ENCODE measurements around the gene TMEM203.
A peak's percentile ranks its signal among the peaks of the same experiment; 100 is the strongest.

Gene TMEM203

DNA sequence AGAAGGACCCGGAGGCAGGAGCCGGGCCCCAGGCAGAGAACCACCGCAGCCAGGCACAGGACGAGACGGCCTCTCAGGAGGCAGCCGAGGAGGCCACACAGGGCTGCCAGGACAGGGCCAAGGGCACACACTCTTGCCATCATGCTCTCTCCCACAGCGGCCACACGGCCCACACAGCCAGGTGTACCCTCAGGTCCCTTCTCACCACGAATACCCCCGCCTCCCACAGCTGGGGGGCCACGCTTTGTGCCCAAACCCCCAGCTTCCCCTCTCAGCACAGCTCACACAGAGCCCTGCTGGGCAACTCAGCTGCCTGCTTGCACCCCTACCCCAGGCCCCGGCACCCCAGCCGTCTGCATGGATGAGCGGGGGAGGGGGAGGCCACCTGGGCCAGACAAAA lies 11.7 kb downstream of the TMEM203 start:
- no peak for DNase-seq

DNA sequence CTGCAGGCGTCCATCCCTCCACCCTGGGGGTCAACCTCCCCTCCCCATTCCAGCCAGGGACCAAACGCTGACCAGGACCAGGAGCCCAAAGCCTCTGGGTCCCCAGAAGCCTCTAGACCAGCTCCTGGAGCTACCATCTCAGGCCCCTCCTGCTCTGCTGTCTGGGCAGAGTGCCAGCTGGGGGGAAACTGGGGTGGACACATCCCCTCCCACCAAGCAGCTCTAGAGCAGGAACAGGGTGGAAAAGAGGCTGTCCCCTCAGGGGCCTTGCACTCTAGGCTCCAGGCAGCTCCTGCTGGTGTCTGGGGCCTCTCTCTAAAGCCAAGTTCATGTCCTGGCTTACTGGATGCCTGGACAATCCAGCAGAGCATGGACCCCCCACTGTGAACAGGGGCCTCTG lies 12.6 kb downstream of the TMEM203 start:
- no peak for DNase-seq

DNA sequence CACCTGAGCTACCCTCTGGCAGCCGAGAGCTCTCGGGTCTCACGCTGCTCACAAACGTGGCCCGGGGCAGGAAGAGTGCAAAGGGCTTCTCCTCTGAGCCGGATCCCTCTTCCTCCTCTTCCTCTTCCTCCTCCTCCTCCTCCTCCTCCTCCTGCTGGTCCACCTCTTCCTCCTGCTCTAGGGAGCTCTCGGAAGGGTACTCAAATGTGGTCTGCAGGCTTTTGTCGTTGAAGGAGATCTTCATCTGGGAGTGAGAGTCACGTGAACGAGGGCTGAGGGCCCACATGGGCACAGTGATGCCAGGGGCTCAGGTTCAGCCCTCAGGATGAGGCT lies 13.0 kb downstream of the TMEM203 start:
- DNase-seq: no peak

DNA sequence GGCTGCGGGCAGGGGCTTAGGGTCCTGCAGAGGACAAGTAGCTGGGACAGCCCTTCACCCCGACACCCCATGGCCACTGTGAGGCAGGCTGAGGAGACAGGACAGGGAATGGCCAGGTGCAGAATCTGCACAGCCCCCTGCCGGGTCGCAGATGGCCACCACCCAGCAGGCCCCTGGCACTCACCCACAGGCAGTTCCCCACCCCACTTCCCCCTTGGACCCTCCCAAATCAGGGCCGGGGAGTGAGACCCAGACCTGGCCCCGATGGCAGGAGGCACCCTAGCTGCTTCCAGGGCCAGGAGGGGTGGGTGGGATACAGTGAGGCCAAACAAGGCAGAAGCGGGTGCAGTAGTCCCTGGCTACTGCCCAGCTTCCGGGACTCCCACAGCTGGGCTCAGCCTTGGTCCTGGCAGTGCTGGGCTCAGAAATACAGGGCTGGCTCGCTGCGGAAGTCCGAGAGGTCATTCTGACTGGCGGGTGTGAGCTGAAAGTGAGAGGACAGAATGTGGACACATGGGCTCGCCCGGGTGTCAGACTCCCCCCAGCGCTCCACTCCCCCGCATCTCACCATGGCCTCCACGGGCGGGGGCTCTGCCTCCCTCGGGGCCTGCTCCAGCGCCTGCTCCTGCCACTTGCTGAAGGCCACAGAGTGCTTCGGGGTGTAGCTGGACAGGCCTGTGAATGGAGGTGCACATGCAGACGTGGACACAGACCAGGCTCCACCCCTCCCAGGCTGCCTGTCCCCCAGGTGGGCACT lies 13.6 kb downstream of the TMEM203 start:
- DNase-seq: no peak

DNA sequence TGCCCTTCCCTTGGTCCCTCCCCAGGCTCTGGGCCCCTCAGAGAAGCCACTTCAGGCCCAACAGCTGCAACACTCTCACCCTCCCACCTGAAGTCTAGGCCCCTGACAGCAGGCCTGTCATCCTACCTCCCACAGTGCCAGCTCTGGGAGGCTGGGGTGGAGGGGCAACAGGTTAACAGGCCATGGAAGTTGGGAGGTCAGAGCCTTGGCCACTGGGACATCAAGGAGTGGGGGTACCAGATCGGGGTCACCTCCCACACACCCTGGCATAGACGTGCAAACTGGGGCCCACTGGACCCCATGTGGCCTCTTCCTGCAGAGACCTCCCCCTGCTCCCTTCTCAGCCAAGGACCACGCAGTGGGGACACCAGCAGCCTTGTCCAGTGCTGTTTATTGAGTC lies 14.2 kb downstream of the TMEM203 start:
- no peak for DNase-seq

DNA sequence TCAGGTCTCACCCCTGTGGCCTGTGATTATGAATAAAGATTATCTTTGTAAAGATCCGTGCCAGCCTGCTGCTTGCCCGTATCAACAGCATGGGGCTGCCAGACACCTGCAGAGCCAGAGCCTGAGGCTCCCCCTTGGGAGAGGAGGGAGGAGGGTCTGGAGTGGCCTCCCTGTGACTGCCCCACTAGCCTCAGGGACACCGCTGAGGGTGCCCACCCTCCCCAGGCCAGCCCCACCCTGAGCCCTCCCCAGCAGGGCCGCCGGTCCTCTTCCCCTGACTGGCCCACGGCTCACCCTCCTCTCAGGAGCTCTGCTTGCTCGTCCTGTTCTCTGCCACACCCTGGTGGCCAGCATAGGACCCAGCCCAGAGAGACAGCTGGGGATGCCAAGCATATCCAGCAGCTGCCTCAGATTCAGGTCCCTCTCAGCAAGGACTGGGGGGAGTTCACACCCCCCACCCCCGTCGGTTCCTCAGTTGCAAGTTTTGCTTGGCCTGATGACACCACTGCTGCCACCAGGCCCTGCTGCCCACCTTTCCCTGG lies 15.1 kb downstream of the TMEM203 start:
- no peak for DNase-seq

DNA sequence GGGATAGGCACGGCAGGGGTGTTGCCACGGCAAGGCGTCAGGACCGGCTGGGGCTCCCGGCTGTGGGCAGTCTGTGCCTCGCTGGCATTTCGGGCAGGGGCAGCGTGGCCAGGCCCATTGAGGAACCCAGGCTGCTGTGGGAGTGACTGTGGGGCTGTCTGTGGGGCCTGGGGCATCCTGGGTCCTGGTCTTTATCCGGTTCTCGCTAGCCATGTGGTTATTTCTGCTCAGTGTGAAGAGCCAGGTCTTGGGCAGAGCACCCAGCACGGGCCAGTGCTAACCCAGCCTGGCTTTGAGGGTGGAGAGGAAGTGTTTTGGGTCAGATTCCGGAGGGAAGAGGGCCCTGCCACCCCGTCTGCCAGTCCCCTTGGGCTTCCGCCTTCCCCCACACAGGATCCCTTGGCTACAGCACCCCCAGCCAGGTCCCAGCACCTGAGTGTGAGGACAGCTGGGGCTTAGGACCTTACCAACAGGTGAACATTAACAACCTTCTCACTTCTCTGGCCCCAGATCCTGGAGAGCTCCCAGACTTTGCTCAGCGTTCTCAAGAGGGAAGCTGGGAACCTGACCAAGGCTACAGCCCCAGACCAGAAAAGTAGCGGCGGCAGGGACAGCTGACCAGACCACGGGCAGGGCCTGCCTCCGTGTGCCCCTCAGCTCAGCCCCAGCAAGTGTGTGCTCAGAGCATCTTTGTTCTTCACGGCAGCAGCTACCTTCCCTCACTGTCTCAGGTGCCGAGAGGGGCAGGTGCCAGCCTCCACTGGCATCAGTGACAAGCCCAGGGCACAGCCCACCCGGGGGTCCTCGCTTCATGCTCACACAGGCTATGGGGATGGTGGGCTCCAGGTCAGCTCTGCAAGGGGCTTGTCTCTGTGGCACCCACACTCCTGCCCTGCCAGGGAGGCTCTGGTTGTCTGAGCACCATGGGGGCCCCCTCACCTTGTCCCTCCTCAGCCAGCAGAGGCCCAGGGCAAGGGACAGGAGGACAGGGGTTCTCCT lies 15.9 kb downstream of the TMEM203 start:
- DNase-seq: no peak

DNA sequence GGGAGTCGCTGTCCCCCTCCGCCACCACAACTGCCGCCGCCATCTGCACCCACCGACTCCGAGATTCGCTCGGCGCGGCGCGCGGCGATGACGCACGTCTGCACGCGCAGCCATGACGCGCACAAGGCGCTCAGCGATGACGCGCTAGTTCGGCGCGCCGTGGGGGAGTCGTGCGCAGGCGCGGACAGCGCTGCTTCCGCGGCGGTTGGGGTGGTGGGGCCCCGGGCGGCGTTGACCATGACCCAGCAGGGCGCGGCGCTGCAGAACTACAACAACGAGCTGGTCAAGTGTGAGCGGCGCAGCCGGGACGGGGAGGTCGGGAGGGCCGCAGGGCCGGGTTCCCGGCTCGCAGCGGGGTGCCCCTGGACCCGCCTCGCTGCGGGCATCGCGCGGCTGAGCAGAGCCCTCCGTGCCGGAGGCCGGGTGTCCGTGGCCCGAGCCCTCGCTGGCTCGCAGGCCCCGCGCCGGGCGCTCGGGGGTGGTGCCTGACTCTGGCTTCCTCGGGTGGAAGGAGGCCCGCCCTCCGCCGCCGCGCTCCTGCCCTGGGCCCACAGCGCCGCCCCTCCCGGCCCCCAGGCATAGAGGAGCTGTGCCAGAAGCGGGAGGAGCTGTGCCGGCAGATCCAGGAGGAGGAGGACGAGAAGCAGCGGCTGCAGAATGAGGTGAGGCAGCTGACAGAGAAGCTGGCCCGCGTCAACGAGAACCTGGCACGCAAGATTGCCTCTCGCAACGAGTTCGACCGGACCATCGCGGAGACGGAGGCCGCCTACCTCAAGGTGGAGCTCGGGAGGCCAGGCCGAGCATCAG lies 16.8 kb downstream of the TMEM203 start, which contains the start of the genes ANAPC2 and SSNA1:
Gene ANAPC2 (minus strand): TSS at position 71 of the 807 bp plus-strand sequence. CDS start 28 bp downstream, at position 43.
Gene SSNA1 (plus strand): TSS at position 187 of the 807 bp plus-strand sequence. CDS start 51 bp downstream, at position 238.
- DNase-seq: peak; percentile 88 to 97

DNA sequence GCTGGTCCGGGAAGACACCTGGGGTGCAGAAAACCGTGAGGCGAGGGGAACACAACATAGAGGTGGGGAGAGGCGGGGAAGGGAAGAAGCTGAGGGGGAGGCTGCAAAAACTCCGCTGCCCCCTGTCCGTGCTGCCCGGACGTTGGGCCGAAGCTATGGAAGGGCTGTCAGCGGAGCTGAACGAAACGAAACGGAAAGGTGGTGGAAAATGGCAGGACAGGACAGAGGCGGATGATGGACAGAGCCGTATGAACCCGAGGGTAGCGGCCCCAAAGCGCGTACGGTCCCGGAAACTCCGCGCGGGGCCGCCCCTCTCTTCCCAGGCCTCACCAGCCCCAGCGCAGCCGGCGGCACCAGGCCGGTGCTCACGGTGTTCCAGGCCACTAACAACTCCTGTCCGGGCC lies 17.4 kb downstream of the TMEM203 start:
- no peak for DNase-seq

DNA sequence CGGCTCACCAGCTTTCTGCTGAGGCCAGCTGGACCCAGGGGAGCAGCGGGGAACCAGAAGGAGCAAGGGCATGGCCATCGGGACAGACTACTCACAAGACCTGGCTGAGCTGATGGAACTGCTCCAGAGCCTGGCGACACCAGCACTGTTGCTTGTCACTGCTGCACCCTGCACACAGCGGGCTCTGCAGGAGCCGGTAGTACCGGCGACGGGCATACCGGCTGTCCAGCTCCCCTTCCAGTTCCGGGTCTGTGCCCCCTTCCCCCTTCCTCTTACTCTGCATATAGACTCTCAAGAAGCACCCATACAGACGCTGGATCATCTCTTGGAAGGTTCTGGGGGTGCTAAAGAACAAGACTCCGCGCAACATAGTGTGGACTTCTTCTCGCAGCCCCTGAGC lies 18.1 kb downstream of the TMEM203 start:
- DNase-seq: no peak

DNA sequence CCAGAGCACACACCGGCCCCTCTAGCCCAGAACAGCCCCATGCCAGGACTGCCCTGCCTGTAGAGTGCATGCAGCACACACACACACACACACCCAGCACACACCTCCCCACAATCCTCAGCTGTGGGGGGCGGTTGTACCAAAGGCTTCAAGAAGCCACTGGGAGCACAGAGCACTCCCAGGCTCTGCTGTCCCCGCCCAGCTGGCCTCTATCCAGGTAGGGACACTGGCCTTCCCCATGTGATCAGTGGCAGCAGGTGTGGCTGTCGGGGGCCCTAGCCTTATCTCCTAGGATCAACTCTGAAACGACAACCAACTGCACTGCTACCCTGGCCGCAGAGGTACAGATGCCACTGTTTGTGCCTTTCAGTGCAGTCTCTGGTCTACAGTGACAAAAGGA lies 19.1 kb downstream of the TMEM203 start:
- DNase-seq: no peak

DNA sequence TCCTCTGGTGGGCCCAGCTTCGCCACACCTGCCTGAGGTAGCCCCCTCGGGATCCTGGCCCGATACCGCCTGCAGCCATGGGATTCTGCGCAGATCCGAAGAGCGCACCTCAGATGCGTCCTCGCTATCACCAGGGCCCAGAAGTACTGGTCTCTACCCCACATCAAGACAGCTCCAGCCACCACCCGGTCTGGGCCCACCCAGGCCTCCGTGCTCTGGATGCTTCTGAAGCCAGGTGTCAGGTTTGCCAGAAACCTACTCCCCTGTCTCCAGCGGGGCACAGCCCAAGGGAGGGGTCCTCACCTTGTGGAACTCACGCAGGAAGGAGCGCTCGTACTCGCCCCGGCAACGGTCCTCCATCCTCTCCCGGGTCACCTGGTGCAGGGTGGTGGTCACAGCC lies 19.5 kb downstream of the TMEM203 start:
- no peak for DNase-seq

DNA sequence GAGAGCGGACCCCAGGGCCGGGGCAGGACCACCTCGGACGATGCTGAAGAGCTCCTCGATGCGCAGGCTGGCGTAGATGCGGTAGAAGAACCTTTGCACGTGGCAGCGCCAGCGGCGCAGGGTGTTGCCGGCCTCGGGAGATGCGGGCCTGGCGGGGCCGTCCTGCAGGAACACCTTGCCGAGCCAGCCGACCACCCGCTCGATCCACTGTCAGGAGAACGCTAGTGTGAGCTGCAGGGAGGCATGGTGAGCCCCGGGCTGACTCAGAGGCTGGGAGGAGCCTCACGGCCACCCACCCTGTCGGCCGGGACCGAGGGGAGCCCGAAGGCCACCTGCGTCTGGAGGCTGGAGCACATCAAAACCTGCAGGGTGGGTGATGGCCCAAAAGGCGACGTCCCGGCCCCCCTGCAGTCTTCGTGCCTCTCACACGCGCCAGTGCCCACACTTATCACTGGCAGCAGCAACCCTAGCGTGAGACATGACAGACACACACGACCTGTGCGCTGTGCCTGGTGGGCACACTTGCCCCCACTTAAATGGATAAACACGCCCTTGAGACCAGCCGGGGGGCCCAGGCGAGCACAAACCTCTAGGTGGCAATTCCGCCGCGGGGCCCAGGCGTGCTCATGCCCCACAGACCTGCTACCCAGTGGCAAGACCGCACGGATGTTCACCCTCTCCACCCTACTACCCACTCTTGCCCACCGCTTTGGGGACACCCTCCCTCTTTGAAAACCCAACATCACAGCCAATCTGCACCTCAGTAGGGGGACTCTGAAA lies 20.4 kb downstream of the TMEM203 start:
- no peak for DNase-seq

DNA sequence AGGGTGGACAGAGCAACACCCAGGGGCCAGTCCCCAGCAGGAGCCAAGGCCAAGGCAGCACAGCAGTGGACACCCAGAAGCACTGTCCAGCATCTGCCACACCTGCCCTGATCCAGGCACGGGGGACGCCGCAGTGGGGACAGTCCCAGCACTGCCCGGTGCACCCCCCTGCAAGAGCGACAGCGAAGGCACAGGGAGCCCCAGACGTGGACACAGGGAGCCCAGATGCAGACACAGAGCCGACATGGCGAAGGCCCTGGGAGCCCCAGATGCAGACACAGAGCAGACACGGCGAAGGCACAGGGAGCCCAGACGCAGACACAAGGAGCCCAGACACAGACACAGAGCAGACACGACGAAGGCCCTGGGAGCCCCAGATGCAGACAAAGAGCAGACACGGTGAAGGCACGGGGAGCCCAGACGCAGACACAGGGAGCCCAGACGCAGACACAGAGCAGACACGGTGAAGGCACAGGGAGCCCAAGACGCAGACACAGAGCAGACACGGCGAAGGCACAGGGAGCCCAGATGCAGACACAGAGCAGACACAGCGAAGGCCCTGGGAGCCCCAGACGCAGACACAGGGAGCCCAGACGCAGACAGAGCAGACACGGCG lies 21.4 kb downstream of the TMEM203 start:
- DNase-seq: no peak

DNA sequence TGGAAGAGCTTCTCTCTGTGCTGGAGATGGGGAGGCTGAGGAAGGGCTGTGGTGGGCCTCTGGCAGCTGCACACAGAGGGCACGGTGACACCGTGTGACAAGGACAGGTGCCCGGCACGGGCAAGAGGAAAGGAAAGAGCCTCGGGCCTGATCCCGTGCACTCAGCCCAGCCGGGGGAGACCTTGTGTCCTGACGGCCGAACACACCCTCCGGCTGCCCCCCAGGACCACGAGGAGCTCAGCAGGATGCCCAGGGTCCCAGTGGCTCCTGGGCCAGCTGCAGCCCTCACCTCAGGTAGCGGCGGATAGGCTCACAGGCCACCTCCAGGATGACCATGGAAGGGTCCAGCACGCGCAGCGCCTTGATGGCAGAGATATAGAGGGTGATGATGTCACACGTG lies 22.6 kb downstream of the TMEM203 start:
- DNase-seq: no peak

DNA sequence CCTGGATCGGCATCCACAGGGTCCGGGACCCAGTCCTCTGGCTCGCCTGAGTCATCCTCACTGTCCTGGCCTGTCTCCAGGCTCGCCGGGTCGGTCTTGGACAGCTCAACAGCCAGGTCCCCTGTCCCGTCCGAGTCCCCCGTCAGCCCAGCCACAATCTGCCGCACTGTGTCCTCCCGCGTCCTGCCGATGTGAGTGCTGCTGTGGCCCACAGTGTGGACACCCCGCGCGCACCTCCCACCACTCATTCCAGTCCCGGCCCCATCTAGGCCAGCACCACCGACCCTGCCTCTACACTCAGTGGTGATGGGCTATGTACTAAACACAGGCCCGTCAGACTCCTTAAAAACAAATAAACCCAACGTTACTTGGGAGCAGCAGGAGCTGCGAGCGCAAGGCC lies 23.8 kb downstream of the TMEM203 start:
- no peak for DNase-seq

DNA sequence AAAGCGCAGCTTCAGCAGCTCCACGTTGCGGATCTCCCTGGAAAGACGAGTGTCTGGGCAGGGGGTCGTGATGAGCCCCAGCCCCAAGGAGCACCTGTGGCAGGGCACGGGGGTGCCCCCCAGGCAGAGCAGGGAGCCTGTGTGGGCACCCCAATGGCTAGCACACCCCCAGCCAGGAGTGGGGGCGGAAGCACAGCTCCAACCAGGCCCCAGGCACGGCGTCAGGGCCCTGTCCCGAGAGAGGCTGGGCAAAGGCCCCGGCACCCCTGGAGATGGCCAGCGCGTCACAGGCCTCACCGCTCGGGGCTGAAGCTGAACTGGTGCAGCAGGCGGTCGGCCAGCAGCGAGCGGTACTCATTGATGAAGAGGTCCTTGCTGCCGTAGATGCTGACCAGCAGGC lies 25.0 kb downstream of the TMEM203 start:
- no peak for DNase-seq

DNA sequence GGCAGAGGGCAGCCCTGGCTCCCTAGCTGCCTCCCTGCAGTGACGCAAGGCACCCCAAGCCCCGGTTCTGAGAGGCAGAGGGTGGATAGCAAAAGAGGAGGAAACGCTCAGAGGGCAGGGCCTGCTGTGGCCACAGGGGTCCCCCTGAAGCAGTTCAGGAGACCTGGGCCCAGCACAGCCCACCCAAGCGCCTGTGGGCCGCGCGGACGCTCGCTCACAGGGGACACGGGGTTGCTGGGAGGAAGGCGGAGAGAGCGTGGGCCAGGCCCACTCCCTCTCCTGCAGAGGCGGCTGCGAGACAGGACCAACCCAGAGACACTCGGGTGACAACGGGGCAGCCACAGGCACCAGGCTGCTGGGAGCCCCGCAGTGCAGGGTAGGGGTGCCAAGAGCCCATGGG lies 25.7 kb downstream of the TMEM203 start:
- DNase-seq: no peak

DNA sequence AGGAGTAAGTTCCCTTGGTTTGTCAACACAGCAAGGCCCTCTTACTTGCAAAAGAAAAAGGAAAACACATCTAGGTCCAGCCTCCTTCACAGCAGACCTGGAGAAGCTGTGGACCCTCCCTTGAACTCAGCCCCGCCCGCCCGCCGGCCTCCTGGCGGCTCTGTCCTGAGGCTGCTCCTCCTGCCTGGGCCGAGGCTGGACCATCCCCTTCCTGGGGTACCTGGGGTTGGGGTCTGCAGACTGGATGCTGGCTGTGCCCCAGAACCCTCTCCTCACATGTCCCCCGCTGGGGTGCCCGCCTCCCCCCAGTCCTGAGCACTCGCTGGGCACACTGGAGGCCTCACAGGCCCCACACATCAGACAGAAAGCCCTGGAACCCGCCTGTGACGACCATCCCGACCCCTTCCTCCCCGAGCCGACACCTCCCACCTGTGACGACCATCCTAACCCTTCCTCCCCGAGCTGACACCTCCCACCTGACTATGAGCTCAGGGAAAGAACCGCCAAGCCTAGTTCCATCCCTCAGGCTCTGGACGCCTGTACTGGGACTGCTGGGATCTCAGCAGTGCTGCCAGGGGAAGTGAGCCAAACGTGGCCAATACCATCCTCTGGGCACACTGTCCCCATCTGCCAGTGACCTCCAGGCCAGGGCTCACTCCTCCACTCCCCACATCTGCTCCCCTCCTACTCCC lies 26.4 kb downstream of the TMEM203 start:
- DNase-seq: no peak

DNA sequence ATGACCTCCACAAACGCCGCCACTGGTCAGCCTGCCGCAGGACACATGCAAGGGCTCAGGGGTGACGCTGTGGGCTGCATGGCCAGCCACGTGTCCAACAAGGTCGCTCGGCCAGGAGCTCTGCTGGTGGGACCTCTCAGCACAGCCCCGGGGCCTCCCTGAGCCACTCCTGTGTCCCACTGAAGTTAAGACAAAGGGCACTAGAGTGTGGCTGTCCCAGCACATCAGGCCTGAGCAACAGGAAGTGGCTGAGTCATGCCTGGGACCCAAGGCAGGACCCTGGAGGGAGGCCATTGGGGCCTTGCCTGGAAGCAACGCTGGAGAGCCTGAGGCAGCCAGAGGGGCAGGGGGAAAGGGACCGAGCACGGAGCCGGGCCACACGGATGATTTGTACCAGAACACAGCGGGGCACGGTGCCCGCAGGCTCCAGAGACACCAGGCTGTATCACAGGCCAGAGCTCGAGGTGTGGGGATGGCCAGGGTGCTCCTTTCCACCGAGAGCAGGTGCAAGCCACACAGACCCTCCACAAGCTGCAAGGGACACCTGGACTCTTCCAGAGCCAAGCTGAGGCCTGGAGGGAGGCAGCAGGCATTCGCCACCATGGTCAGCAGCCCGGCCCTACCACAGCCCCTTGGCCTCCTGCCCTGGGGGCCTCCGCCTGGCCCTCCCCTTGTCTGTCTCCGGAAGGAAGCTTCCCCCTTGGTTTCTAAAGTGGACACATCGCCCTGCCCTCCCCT lies 27.1 kb downstream of the TMEM203 start:
- DNase-seq: no peak
